DOHH2 (cell line): ENCODE results near the gene RAB6B.

ENCODE experiments used
- H3F3A ChIP-seq: fragments of 200-600 bp; sonication (generic), shearing (Covaris generic); 2 replicates; pipeline ENCODE4 v1.6.0; 2016; ENCODE audit warnings: antibody characterized with exemption, mild to moderate bottlenecking; ENCODE audit not compliant: control insufficient read depth, insufficient read depth
- H3K27ac ChIP-seq: fragments of 200-600 bp; sonication (generic); 2 replicates; pipeline ENCODE4 v1.5.1; 2014; ENCODE audit warnings: low read depth, mild to moderate bottlenecking, low read length, moderate library complexity
- H3K27me3 ChIP-seq: fragments of 200-600 bp; sonication (generic); 2 replicates; pipeline ENCODE4 v1.6.1; 2014; ENCODE audit warnings: mild to moderate bottlenecking, low read length, mixed read lengths; ENCODE audit not compliant: control insufficient read depth
- H3K36me3 ChIP-seq: fragments of 200-600 bp; sonication (generic); 2 replicates; pipeline ENCODE4 v1.6.1; 2014; ENCODE audit warnings: mild to moderate bottlenecking, low read length, moderate library complexity, mixed read lengths; ENCODE audit not compliant: control insufficient read depth
- H3K4me1 ChIP-seq: fragments of 200-600 bp; sonication (generic); 2 replicates; pipeline ENCODE4 v1.6.1; 2014; ENCODE audit warnings: mild to moderate bottlenecking, low read length, mixed read lengths; ENCODE audit not compliant: control insufficient read depth
- H3K4me2 ChIP-seq: fragments of 200-600 bp; sonication (generic); 2 replicates; pipeline ENCODE4 v1.6.0; 2014; ENCODE audit warnings: mild to moderate bottlenecking, low read length, moderate library complexity
- H3K4me3 ChIP-seq: fragments of 200-600 bp; sonication (generic); 2 replicates; pipeline ENCODE4 v1.5.1; 2014; ENCODE audit warnings: mild to moderate bottlenecking, low read length, mixed read lengths
- H3K79me2 ChIP-seq: fragments of 200-600 bp; sonication (generic); 2 replicates; pipeline ENCODE4 v1.6.1; 2014; ENCODE audit warnings: mild to moderate bottlenecking, low read length, mixed read lengths; ENCODE audit not compliant: control insufficient read depth
- H3K9me2 ChIP-seq: fragments of 200-600 bp; sonication (generic); replicated peaks from 2 replicates; pipeline ENCODE4 v1.6.1; 2014; ENCODE audit warnings: mild to moderate bottlenecking, low read length, mixed read lengths; ENCODE audit not compliant: control insufficient read depth
- H3K9me3 ChIP-seq: fragments of 200-600 bp; sonication (generic); 2 replicates; pipeline ENCODE4 v1.6.1; 2014; ENCODE audit warnings: antibody characterized with exemption, low read length, mixed read lengths; ENCODE audit not compliant: control insufficient read depth, insufficient read depth
- H4K20me1 ChIP-seq: fragments of 200-600 bp; sonication (generic); 2 replicates; pipeline ENCODE4 v1.6.0; 2014; ENCODE audit warnings: low read depth, mild to moderate bottlenecking, antibody characterized with exemption, low read length, moderate library complexity; ENCODE audit not compliant: control insufficient read depth, insufficient read depth
- EZH2phosphoT487 ChIP-seq: fragments of 200-600 bp; sonication (generic); IDR thresholded peaks from 2 replicates; pipeline ENCODE4 v1.6.1; 2017; ENCODE audit warnings: borderline replicate concordance, mild to moderate bottlenecking, antibody characterized with exemption, low read length, moderate library complexity, mixed read lengths
- TF ChIP-seq, protein P1 (sequence below): fragments of 200-600 bp; sonication (generic); IDR thresholded peaks from one replicate; pipeline ENCODE4 v1.5.1; 2014; ENCODE audit warnings: antibody characterized with exemption, mild to moderate bottlenecking, low read depth, low read length; ENCODE audit not compliant: poor library complexity, severe bottlenecking

The RAB6B gene

GRCh38 chr3:133840767-133841166 is 54.9 kb downstream of the RAB6B start:
- TF ChIP-seq EZH2phosphoT487 = no peak
- TF ChIP-seq, protein P1, sequence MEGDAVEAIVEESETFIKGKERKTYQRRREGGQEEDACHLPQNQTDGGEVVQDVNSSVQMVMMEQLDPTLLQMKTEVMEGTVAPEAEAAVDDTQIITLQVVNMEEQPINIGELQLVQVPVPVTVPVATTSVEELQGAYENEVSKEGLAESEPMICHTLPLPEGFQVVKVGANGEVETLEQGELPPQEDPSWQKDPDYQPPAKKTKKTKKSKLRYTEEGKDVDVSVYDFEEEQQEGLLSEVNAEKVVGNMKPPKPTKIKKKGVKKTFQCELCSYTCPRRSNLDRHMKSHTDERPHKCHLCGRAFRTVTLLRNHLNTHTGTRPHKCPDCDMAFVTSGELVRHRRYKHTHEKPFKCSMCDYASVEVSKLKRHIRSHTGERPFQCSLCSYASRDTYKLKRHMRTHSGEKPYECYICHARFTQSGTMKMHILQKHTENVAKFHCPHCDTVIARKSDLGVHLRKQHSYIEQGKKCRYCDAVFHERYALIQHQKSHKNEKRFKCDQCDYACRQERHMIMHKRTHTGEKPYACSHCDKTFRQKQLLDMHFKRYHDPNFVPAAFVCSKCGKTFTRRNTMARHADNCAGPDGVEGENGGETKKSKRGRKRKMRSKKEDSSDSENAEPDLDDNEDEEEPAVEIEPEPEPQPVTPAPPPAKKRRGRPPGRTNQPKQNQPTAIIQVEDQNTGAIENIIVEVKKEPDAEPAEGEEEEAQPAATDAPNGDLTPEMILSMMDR = no peak
- Histone ChIP-seq H3K4me2 (no peak overlapping the region), H3K9me3 (no peaks in the 10 kb centered on the region), H3K4me1 (no peaks in the 10 kb centered on the region), H3F3A (no peaks in the 10 kb centered on the region), H3K4me3 (no peak overlapping the region), H3K27ac (no peak overlapping the region), H3K27me3 (no peaks in the 10 kb centered on the region; the same call in none of the 2 replicates), H4K20me1 (no peaks in the 10 kb centered on the region), H3K79me2 (no peaks in the 10 kb centered on the region), H3K9me2 (no peaks in the 10 kb centered on the region), H3K36me3 (no peaks in the 10 kb centered on the region)

- H4K20me1 ChIP-seq = no peaks in the 10 kb centered on the region
- H3K27me3 ChIP-seq = no peaks in the 10 kb centered on the region; the same call in none of the 2 replicates
- H3K9me3 ChIP-seq = no peaks in the 10 kb centered on the region
- H3K4me1 ChIP-seq = no peaks in the 10 kb centered on the region
- H3F3A ChIP-seq = no peaks in the 10 kb centered on the region
- no peak overlapping the region for H3K4me3 ChIP-seq
- TF ChIP-seq, protein P1 = no peak
- TF ChIP-seq EZH2phosphoT487 = no peak
- H3K79me2 ChIP-seq = no peaks in the 10 kb centered on the region
- no peak overlapping the region for H3K27ac ChIP-seq
- no peaks in the 10 kb centered on the region for H3K9me2 ChIP-seq
- no peaks in the 10 kb centered on the region for H3K36me3 ChIP-seq
- H3K4me2 ChIP-seq = no peak overlapping the region
These were observed 55.5 kb downstream of the RAB6B start for GRCh38 chr3:133840055-133840737.

DNA sequence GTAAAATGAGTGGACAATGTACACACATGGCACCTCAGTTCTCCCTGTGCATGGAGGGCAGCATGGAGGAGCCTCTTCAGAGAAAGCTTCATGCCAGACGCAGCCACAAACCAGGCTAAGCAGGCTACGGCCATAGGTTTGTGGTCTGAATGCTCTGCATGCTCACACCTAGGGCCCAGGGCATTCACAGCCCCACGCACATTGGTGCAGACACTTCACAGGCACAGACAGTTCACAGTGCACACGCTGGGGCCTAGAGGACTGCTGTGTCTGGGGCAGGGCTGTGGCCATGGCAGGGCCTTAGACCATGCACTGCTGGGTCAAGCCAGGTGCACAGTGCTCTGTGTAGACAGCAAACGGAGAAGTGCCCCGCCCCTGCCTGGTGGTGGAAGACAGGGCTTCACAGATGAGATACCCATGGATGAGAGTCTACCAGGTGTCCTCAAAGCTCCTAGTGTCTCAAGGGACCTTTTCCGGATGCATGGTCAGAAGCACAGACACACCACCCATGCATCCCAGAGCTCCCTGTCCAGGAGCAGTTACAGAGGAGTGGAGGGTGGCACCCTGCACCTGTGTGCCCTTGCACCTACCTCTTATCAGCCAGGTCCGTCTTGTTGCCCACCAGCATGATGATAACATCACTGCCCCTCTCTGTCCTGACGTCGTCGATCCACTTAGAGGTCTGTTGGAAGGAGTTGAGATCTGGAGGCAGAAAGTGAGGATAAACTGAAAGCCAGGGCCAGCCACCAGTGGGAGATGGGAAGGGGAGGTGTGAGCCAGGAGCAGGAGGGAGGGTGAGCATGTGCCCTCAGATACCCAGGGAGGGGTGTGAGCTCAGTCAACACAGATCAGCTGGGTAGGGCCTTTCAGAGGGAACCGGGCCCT is 56.5 kb downstream of the RAB6B start:
- H3K36me3 ChIP-seq = no peaks in the 10 kb centered on the region
- no peaks in the 10 kb centered on the region for H3K9me3 ChIP-seq
- no peaks in the 10 kb centered on the region; the same call in none of the 2 replicates for H3K27me3 ChIP-seq
- no peak overlapping the region for H3K4me3 ChIP-seq
- no peaks in the 10 kb centered on the region for H3F3A ChIP-seq
- no peaks in the 10 kb centered on the region for H3K4me1 ChIP-seq
- TF ChIP-seq, protein P1 = no peak
- no peak for TF ChIP-seq EZH2phosphoT487
- no peak overlapping the region for H3K27ac ChIP-seq
- H3K4me2 ChIP-seq = no peak overlapping the region
- H4K20me1 ChIP-seq = no peaks in the 10 kb centered on the region
- H3K79me2 ChIP-seq = no peaks in the 10 kb centered on the region
- H3K9me2 ChIP-seq = no peaks in the 10 kb centered on the region
